Raji (cell line): ENCODE data around the gene KLHDC4.

ENCODE experiments used
- POLR2A ChIP-seq: IDR thresholded peaks from 2 replicates; pipeline ENCODE4 v1.6.1; 2011; ENCODE audit warnings: low read depth, low read length, control low read depth; ENCODE audit not compliant: insufficient read depth

KLHDC4 gene

DNA sequence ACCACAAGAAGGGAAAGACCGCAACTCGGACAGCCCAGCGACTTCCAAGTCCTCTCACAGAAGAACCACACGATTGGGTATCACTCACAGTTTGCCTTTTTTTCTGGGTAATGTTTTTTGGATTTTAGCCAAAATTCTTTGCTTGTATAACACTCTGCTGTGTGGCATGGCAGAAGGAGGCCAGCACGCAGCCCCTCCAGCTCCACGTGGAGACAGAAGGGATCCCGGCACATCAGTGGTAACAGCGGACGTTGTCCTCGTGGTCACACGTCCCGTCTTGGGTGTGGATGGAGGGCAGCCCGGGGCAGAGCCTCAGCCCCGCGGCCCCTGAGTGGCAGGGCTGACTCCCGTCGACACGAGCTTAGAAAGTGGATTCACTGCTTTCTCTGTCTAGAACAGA lies 69.1 kb downstream of the KLHDC4 start:
- no peak for TF ChIP-seq POLR2A

- no peak for TF ChIP-seq POLR2A
Observed at GRCh38 chr16:87695534-87695933, 70.3 kb downstream of the KLHDC4 start.

DNA sequence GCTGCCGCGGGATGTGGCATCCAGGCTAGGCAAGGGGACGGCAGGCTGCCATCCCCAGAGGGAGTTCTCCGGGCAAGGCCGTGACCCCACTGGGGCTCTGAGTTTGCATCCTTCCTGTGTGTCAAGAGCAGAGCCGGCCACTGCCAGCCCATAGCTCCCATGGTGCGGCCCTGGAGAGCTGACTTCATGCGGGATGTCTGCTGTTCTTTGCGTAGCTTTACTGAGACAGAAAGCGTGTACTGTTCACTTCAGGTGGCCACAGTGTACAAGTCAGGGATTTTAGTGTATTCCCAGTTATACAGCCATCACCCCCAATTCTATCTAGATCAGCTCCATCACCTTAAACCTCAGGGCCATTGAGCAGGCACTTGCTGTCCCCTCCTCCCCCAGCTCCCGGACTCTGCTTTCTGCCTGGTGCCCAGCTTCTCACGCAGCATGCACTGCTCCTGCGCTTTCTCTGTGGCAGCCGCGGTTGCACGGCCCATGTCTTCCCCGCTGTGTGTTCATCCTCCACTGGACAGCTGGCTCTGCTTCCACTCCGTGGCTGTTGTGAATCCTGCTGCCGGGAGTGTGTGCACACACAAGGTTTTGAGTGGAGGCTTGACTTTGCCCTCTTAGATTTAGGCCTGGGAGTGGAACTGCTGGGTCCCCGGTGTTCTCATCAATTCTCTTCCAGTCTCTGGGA lies 71.2 kb downstream of the KLHDC4 start:
- no peak for TF ChIP-seq POLR2A

DNA sequence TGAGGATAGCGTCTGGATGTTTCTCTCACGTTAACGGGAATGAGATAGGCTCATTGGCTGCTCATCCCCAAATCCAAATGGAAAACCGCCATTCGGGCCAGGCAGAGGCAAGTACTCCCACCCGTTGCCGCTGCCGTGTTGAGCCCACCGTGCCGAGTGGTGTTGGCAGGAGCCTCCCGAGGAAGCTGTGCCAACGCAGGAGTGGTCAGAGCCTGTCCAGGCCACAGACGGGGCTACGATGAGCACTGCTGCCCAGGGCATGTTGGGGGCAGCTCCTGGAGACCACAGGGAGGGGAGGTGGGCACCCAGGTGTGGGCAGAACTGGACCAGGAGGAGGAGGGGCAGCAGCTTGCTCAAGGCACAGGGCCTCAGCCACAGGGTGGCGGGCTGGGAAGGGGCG lies 72.0 kb downstream of the KLHDC4 start:
- TF ChIP-seq POLR2A, result no peak

DNA sequence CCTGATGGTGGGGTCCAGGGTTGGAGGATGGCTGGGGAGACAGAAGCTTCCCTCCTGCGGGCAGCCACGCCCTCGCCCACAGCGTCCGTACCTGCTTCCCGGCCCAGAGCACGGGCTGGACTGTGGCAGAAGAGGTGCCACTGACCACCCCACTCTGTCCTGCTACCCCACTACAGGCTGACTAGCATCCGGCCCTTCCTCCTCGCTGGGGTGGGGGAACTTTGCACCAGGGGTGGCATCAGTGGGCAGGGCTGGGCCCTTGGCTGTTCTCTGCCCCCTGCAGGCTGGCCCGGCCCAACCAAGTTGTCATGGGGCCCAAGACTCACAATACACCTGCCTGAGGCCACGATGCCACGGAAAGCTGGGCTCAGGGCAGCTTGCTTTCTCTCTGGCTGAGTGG lies 73.0 kb downstream of the KLHDC4 start:
- TF ChIP-seq POLR2A, result no peak

DNA sequence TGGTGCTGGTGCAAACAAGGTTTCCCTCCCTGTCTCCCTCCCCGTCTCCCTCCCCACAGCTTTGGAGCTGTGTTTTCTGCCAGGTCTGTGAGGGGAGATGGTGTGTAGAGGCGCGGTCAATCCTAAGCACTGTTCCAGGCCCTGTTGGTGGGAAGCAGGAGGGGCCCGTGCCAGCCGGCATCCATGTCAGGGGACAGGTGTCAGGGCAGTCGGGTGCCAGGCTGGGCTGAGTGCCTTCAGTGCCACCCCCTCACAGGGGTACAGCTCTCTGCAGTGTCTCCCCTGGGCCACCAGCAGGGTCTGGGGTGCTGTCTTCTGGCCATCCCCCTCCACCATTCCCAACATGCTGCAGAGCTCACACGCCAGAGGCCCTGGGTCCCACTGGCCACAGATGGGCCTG lies 73.6 kb downstream of the KLHDC4 start:
- TF ChIP-seq POLR2A, result no peak

GRCh38 chr16:87691686-87692079 lies 74.1 kb downstream of the KLHDC4 start:
- TF ChIP-seq POLR2A, result no peak

- TF ChIP-seq POLR2A, result no peak
Observed at GRCh38 chr16:87690911-87691685, 74.7 kb downstream of the KLHDC4 start.

DNA sequence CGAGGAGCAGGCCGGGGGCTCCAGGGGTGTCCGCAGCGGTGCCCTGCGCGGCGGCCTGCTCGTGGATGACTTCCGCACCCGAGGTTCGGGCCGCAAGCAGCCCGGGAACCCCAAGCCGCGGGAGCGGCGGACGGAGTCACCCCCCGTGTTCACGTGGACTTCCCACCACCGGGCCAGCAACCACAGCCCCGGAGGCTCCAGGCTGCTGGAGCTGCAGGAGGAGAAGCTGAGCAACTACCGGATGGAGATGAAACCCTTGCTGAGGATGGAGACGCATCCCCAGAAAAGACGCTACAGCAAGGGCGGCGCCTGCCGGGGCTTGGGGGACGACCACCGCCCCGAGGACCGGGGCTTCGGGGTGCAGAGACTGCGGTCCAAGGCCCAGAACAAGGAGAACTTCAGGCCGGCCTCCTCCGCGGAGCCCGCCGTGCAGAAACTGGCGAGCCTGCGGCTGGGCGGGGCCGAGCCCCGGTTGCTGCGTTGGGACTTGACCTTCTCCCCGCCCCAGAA lies 75.8 kb downstream of the KLHDC4 start:
- no peak for TF ChIP-seq POLR2A

- no peak for TF ChIP-seq POLR2A
Observed at GRCh38 chr16:87688876-87689815, 76.6 kb downstream of the KLHDC4 start.

DNA sequence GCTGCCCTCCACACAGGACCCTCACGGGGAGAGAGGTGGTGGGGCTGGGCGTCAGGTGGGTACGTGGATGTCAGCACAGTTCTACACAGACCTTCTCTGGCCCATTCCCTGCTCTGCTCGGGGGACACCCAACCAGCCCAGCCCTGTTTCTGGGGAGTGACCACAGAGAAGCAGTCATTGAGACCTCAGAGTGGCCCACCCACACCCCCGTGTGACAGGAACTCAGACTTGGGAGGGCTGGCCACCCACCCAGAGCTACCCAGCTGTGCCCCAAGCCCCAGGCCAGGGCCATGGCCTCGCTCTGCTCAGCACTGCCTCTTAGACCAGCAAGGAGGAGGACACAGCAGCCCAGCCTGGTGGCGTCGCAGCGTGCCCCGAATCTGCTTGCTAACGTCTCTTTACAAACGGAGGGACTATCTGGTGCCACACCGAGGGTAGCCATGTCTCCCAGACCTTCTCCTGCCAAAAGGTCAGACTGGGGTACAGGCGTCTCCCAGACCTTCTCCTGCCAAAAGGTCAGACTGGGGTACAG lies 77.7 kb downstream of the KLHDC4 start:
- TF ChIP-seq POLR2A, result no peak

- no peak for TF ChIP-seq POLR2A
Observed at GRCh38 chr16:87687126-87687910, 78.5 kb downstream of the KLHDC4 start.

- TF ChIP-seq POLR2A, result no peak
Observed at GRCh38 chr16:87686697-87687096, 79.1 kb downstream of the KLHDC4 start.

DNA sequence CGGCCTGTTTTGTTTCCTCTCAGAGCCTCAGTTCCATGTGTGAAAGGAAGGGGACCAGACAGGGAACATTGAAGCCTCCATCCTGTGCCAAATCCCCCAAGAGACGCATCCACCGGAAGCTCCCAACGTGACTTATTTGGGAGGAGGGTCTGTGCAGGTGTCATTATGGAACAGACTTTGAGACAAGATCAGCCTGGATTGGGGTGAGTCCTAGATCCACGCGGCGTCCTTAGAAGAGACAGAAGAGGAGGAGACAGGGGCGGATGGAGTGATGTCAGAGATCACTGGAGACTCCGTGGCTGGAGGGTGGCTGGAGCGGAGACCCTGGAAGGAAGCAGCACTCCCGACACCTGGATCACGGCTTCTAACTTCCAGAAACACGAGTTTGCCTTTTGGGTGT lies 80.0 kb downstream of the KLHDC4 start:
- TF ChIP-seq POLR2A, result no peak
